HG03521 (cell line): Measurements from ENCODE around the gene CAMK2N1.
"Not testable (repeated sequence)": the region's sequence is repeated elsewhere in the genome, so short reads cannot be mapped to it uniquely, and the experiment has no call there.

Experiments
- ATAC-seq: cut with Tn5 transposase; IDR thresholded peaks from one replicate; pipeline ENCODE4 v1.9.1; 2021; ENCODE audit warnings: mild to moderate bottlenecking, moderate library complexity; ENCODE audit not compliant: unreplicated experiment

Gene CAMK2N1

GRCh38 chr1:20485527-20486456 is at the start of gene CAMK2N1:
Gene CAMK2N1 (minus strand): TSS chr1:20486210. CDS start chr1:20485379, 831 bp downstream.
- no peak for ATAC-seq

GRCh38 chr1:20534659-20535417 is 48.8 kb upstream of the CAMK2N1 start:
- ATAC-seq: no peak

- no peak for ATAC-seq
Measured at GRCh38 chr1:20533635-20534034, 47.6 kb upstream of the CAMK2N1 start.

GRCh38 chr1:20530901-20531300 is 44.9 kb upstream of the CAMK2N1 start:
- ATAC-seq: no peak

- no peak for ATAC-seq
Measured at GRCh38 chr1:20530306-20530705, 44.3 kb upstream of the CAMK2N1 start.

- no peak for ATAC-seq
Measured at GRCh38 chr1:20528221-20528620, 42.2 kb upstream of the CAMK2N1 start.

- ATAC-seq: no peak
Measured at GRCh38 chr1:20526267-20526666, 40.3 kb upstream of the CAMK2N1 start.

GRCh38 chr1:20521960-20522861 is 36.2 kb upstream of the CAMK2N1 start:
- no peak for ATAC-seq

GRCh38 chr1:20519609-20520262 is 33.7 kb upstream of the CAMK2N1 start:
- ATAC-seq: not testable (repeated sequence)

- no peak for ATAC-seq
Measured at GRCh38 chr1:20511518-20512428, 25.8 kb upstream of the CAMK2N1 start.

GRCh38 chr1:20508411-20508771 is 22.4 kb upstream of the CAMK2N1 start:
- ATAC-seq: peak; percentile 6

- ATAC-seq: peak; percentile 92
Measured at GRCh38 chr1:20507564-20508410, 21.8 kb upstream of the CAMK2N1 start, which contains the start of gene MUL1. Gene MUL1 (minus strand): TSS chr1:20508151. CDS start chr1:20508024, 127 bp downstream.

GRCh38 chr1:20507248-20507563 is 21.2 kb upstream of the CAMK2N1 start:
- ATAC-seq: no peak

GRCh38 chr1:20505488-20505887 is 19.5 kb upstream of the CAMK2N1 start:
- ATAC-seq: no peak

GRCh38 chr1:20500716-20501115 is 14.7 kb upstream of the CAMK2N1 start:
- ATAC-seq: no peak

- ATAC-seq: no peak
Measured at GRCh38 chr1:20499718-20500117, 13.7 kb upstream of the CAMK2N1 start.

- no peak for ATAC-seq
Measured at GRCh38 chr1:20499105-20499504, 13.1 kb upstream of the CAMK2N1 start.

GRCh38 chr1:20498116-20498515 is 12.1 kb upstream of the CAMK2N1 start:
- no peak for ATAC-seq
